GM23248 (cell line): ENCODE measurements around the gene STARD4. TPM values are rescaled to one million over a fixed set of nuclear protein-coding genes. Genes with fewer than 3 reads are reported as not detected.

Experiments used
- DNase-seq: peaks from one replicate; pipeline ENCODE4 v3.0.0-alpha.2; 2015
- H2AFZ ChIP-seq: fragments of 200-600 bp; sonication (generic); 2 replicates; pipeline ENCODE4 v1.6.1; 2016; ENCODE audit warnings: antibody characterized with exemption
- H3F3A ChIP-seq: fragments of 200-600 bp; sonication (generic); 2 replicates; pipeline ENCODE4 v1.6.1; 2016; ENCODE audit warnings: mild to moderate bottlenecking, antibody characterized with exemption, mixed run types; ENCODE audit not compliant: insufficient read depth
- H3K27ac ChIP-seq: fragments of 200-600 bp; sonication (generic); 2 replicates; pipeline ENCODE4 v1.5.1; 2016; ENCODE audit warnings: mild to moderate bottlenecking
- H3K27me3 ChIP-seq: fragments of 200-600 bp; sonication (generic); replicated peaks from 2 replicates; pipeline ENCODE4 v1.6.1; 2016; ENCODE audit warnings: mild to moderate bottlenecking; ENCODE audit not compliant: insufficient read depth
- H3K36me3 ChIP-seq: fragments of 200-600 bp; sonication (generic); 2 replicates; pipeline ENCODE4 v1.6.1; 2016; ENCODE audit warnings: low read depth, mild to moderate bottlenecking
- H3K4me1 ChIP-seq: fragments of 200-600 bp; sonication (generic); 2 replicates; pipeline ENCODE4 v1.6.1; 2016; ENCODE audit warnings: mild to moderate bottlenecking; ENCODE audit not compliant: insufficient read depth
- H3K4me2 ChIP-seq: fragments of 200-600 bp; sonication (generic); one replicate; pipeline ENCODE4 v1.6.1; 2016; ENCODE audit warnings: mild to moderate bottlenecking; ENCODE audit not compliant: unreplicated experiment
- H3K4me3 ChIP-seq: fragments of 200-600 bp; sonication (generic); 2 replicates; pipeline ENCODE4 v1.5.1; 2016; ENCODE audit warnings: mild to moderate bottlenecking
- H3K79me2 ChIP-seq: fragments of 200-600 bp; sonication (generic); 2 replicates; pipeline ENCODE4 v1.6.1; 2016; ENCODE audit warnings: mild to moderate bottlenecking; ENCODE audit not compliant: insufficient read depth
- H3K9ac ChIP-seq: fragments of 200-600 bp; sonication (generic); 2 replicates; pipeline ENCODE4 v1.6.1; 2016; ENCODE audit warnings: mild to moderate bottlenecking
- H3K9me2 ChIP-seq: fragments of 200-600 bp; sonication (generic); 2 replicates; pipeline ENCODE4 v1.6.1; 2016; ENCODE audit warnings: mixed run types, mild to moderate bottlenecking, moderate library complexity; ENCODE audit not compliant: insufficient read depth
- H3K9me3 ChIP-seq: fragments of 200-600 bp; sonication (generic); one replicate; pipeline ENCODE4 v1.6.1; 2017; ENCODE audit warnings: low read depth
- H4K20me1 ChIP-seq: fragments of 200-600 bp; sonication (generic); 2 replicates; pipeline ENCODE4 v1.6.0; 2016; ENCODE audit not compliant: insufficient read depth
- EZH2 ChIP-seq: fragments of 200-600 bp; sonication (generic); IDR thresholded peaks from 2 replicates; pipeline ENCODE4 v1.6.1; 2018; ENCODE audit warnings: antibody characterized with exemption, mild to moderate bottlenecking; ENCODE audit not compliant: insufficient read depth, poor library complexity, severe bottlenecking
- EZH2phosphoT487 ChIP-seq: fragments of 200-600 bp; sonication (generic); IDR thresholded peaks from 2 replicates; pipeline ENCODE4 v1.6.1; 2018; ENCODE audit warnings: antibody characterized with exemption, moderate library complexity, mild to moderate bottlenecking, low read depth; ENCODE audit not compliant: insufficient read depth
- WGBS, 2 experiments: methylation state at CpG; one replicate each; pipeline ENCODE4 v1.1.6; 2015 to 2017; ENCODE audit warnings: low lambda C conversion rate in 2 of 2, low coverage in 1 of 2; ENCODE audit errors: missing lambda C conversion rate in 2 of 2; 5-methylcytosine and 5-hydroxymethylcytosine counted together
- in situ Hi-C: fragments of 300-500 bp; cut with MboI; formaldehyde crosslinking; loops from 2 replicates; pipeline ENCODE4 v1.15.0; 2020
- polyA plus RNA-seq: library from polyadenylated mRNA; unstranded; fragments of >200 nt; fragmentation: Nextera tagmentation; extraction: Ambion mirVana; gene quantifications from 2 replicates; pipeline ENCODE4 v1.2.1, GENCODE V29; 2016
- total RNA-seq: library from RNA; depleted of rRNA; stranded (reverse); fragments of >200 nt; shearing (Covaris generic); gene quantifications from 2 replicates; pipeline ENCODE4 v1.2.3, GENCODE V29; 2014

The STARD4 gene
- total and polyA plus RNA-seq, 2 experiments from 2014 or later, result 21.1 to 45.3 TPM

GRCh38 chr5:111494355-111494999 lies 17.9 kb downstream of the STARD4 start:
- DNase-seq, result no peak

GRCh38 chr5:111493031-111493430 lies 19.3 kb downstream of the STARD4 start:
- H3K4me1 ChIP-seq, result no peaks in the 10 kb centered on the region
- no peak overlapping the region for H3K9ac ChIP-seq
- H3K36me3 ChIP-seq, result peaks cover 11% of the 10 kb centered on the region; the same call in 1 of the 2 replicates
- H3K4me2 ChIP-seq, result no peak overlapping the region
- H3K9me3 ChIP-seq, result no peaks in the 10 kb centered on the region
- H3K27me3 ChIP-seq, result no peaks in the 10 kb centered on the region
- TF ChIP-seq EZH2phosphoT487, result no peak
- no peak for TF ChIP-seq EZH2
- H2AFZ ChIP-seq, result no peak overlapping the region
- H3K79me2 ChIP-seq, result no peaks in the 10 kb centered on the region
- H3K27ac ChIP-seq, result no peak overlapping the region
- H3F3A ChIP-seq, result no peaks in the 10 kb centered on the region
- H3K4me3 ChIP-seq, result no peak overlapping the region
- 47 to 49% methylated on average over 2 of the region's 2 CpGs for WGBS, 2 experiments
- no peaks in the 10 kb centered on the region for H4K20me1 ChIP-seq
- in situ Hi-C loops, result no loop called here
- no peaks in the 10 kb centered on the region for H3K9me2 ChIP-seq
- DNase-seq, result no peak

More at GRCh38 chr5:111494355-111494999, 17.9 kb downstream of the STARD4 start:
- H3K4me2 ChIP-seq, result no peak overlapping the region
- no peak overlapping the region for H3K4me3 ChIP-seq
- H3K27ac ChIP-seq, result no peak overlapping the region
- H3K79me2 ChIP-seq, result no peaks in the 10 kb centered on the region
- no peaks in the 10 kb centered on the region for H3K4me1 ChIP-seq
- no peaks in the 10 kb centered on the region for H4K20me1 ChIP-seq
- H2AFZ ChIP-seq, result no peak overlapping the region
- H3K9ac ChIP-seq, result no peak overlapping the region
- no peaks in the 10 kb centered on the region for H3K9me3 ChIP-seq
- TF ChIP-seq EZH2phosphoT487 (no peak), EZH2 (no peak)
- no peaks in the 10 kb centered on the region for H3F3A ChIP-seq
- H3K27me3 ChIP-seq, result no peaks in the 10 kb centered on the region
- in situ Hi-C loops, result no loop called here
- H3K36me3 ChIP-seq, result peaks cover 23% of the 10 kb centered on the region; the same call in 1 of the 2 replicates
- H3K9me2 ChIP-seq, result no peaks in the 10 kb centered on the region
- 93 to 100% methylated on average over 2 of the region's 2 CpGs for WGBS, 2 experiments

- Histone ChIP-seq H3K79me2 (no peaks in the 10 kb centered on the region), H3K4me3 (no peak overlapping the region), H2AFZ (no peak overlapping the region), H3F3A (no peaks in the 10 kb centered on the region), H3K36me3 (no peaks in the 10 kb centered on the region), H3K4me1 (0 out of 2 replicates have a peak, but pooled peaks cover 6% of the 10 kb centered on the region), H3K9me3 (no peaks in the 10 kb centered on the region), H3K27ac (no peak overlapping the region), H3K9me2 (no peaks in the 10 kb centered on the region), H3K27me3 (no peaks in the 10 kb centered on the region), H3K4me2 (no peak overlapping the region), H4K20me1 (no peaks in the 10 kb centered on the region), H3K9ac (no peak overlapping the region)
- peak; percentile 6 for DNase-seq
- no peak for TF ChIP-seq EZH2
- no peak for TF ChIP-seq EZH2phosphoT487
- in situ Hi-C loops, result no loop called here
These were observed 24.0 kb downstream of the STARD4 start for GRCh38 chr5:111488353-111488752.

- Histone ChIP-seq H3K4me3 (no peak overlapping the region), H2AFZ (no peak overlapping the region), H3K9me2 (no peaks in the 10 kb centered on the region), H3K36me3 (no peaks in the 10 kb centered on the region), H3K79me2 (no peaks in the 10 kb centered on the region), H3K4me2 (no peak overlapping the region), H3F3A (no peaks in the 10 kb centered on the region), H3K27me3 (no peaks in the 10 kb centered on the region), H3K4me1 (0 out of 2 replicates have a peak, but pooled peaks cover 6% of the 10 kb centered on the region), H3K27ac (no peak overlapping the region), H4K20me1 (no peaks in the 10 kb centered on the region), H3K9me3 (no peaks in the 10 kb centered on the region), H3K9ac (no peak overlapping the region)
- no peak for TF ChIP-seq EZH2
- no peak for TF ChIP-seq EZH2phosphoT487
- in situ Hi-C loops, result no loop called here
- no peak for DNase-seq
These were observed 25.4 kb downstream of the STARD4 start for GRCh38 chr5:111486926-111487325.
